ENCODE measurements around the gene MMRN1.

MMRN1 gene

GRCh38 chr4:89894649-89895550 is at the start of gene MMRN1:
Gene MMRN1 (plus strand): TSS chr4:89894854. CDS start chr4:89894972, 118 bp downstream.
- TF ChIP-seq ZNF274 (IDR thresholded peaks at IDR 0.05; ENCODE audit: low read depth, low read length): no peak
- H3K4me3 ChIP-seq (ENCODE audit: low read length): peak within 1 kb of the TSS; percentile 60

GRCh38 chr4:89847571-89848325 is 46.9 kb upstream of the MMRN1 start:
- no peak for TF ChIP-seq ZNF274 (IDR thresholded peaks at IDR 0.05; ENCODE audit: low read depth, low read length)

GRCh38 chr4:89855236-89855635 is 39.4 kb upstream of the MMRN1 start:
- no peak for TF ChIP-seq ZNF274 (IDR thresholded peaks at IDR 0.05; ENCODE audit: low read depth, low read length)
- H3K4me3 ChIP-seq (ENCODE audit: low read length): no peak overlapping the region

More at GRCh38 chr4:89847571-89848325, 46.9 kb upstream of the MMRN1 start:
- no peak overlapping the region for H3K4me3 ChIP-seq (ENCODE audit: low read length)

GRCh38 chr4:89860971-89861370 is 33.7 kb upstream of the MMRN1 start:
- H3K4me3 ChIP-seq (ENCODE audit: low read length): no peak overlapping the region
- TF ChIP-seq ZNF274 (IDR thresholded peaks at IDR 0.05; ENCODE audit: low read depth, low read length): no peak

GRCh38 chr4:89863533-89863932 is 31.1 kb upstream of the MMRN1 start:
- H3K4me3 ChIP-seq (ENCODE audit: low read length): no peak overlapping the region
- TF ChIP-seq ZNF274 (IDR thresholded peaks at IDR 0.05; ENCODE audit: low read depth, low read length): no peak

GRCh38 chr4:89868276-89868675 is 26.4 kb upstream of the MMRN1 start:
- TF ChIP-seq ZNF274 (IDR thresholded peaks at IDR 0.05; ENCODE audit: low read depth, low read length): no peak

GRCh38 chr4:89868999-89869589 is 25.6 kb upstream of the MMRN1 start:
- H3K4me3 ChIP-seq (ENCODE audit: low read length): no peak overlapping the region
- no peak for TF ChIP-seq ZNF274 (IDR thresholded peaks at IDR 0.05; ENCODE audit: low read depth, low read length)

More at GRCh38 chr4:89868276-89868675, 26.4 kb upstream of the MMRN1 start:
- no peak overlapping the region for H3K4me3 ChIP-seq (ENCODE audit: low read length)

GRCh38 chr4:89871211-89871610 is 23.4 kb upstream of the MMRN1 start:
- no peak overlapping the region for H3K4me3 ChIP-seq (ENCODE audit: low read length)
- no peak for TF ChIP-seq ZNF274 (IDR thresholded peaks at IDR 0.05; ENCODE audit: low read depth, low read length)

- H3K4me3 ChIP-seq (ENCODE audit: low read length): no peak overlapping the region
- TF ChIP-seq ZNF274 (IDR thresholded peaks at IDR 0.05; ENCODE audit: low read depth, low read length): no peak
Observed at GRCh38 chr4:89876548-89876947, 18.1 kb upstream of the MMRN1 start.

GRCh38 chr4:89878611-89879010 is 16.0 kb upstream of the MMRN1 start:
- H3K4me3 ChIP-seq (ENCODE audit: low read length): no peak overlapping the region
- no peak for TF ChIP-seq ZNF274 (IDR thresholded peaks at IDR 0.05; ENCODE audit: low read depth, low read length)

GRCh38 chr4:89879215-89879614 is 15.4 kb upstream of the MMRN1 start:
- TF ChIP-seq ZNF274 (IDR thresholded peaks at IDR 0.05; ENCODE audit: low read depth, low read length): no peak
- no peak overlapping the region for H3K4me3 ChIP-seq (ENCODE audit: low read length)

- TF ChIP-seq ZNF274 (IDR thresholded peaks at IDR 0.05; ENCODE audit: low read depth, low read length): no peak
- H3K4me3 ChIP-seq (ENCODE audit: low read length): no peak overlapping the region
Observed at GRCh38 chr4:89889289-89889688, 5.4 kb upstream of the MMRN1 start.

GRCh38 chr4:89897867-89898266 is 3.2 kb downstream of the MMRN1 start:
- TF ChIP-seq ZNF274 (IDR thresholded peaks at IDR 0.05; ENCODE audit: low read depth, low read length): no peak
- no peak overlapping the region; the same call in 1 of the 2 replicates for H3K4me3 ChIP-seq (ENCODE audit: low read length)

GRCh38 chr4:89898304-89898716 is 3.7 kb downstream of the MMRN1 start:
- peak overlapping the region; percentile 30 for H3K4me3 ChIP-seq (ENCODE audit: low read length)
- TF ChIP-seq ZNF274 (IDR thresholded peaks at IDR 0.05; ENCODE audit: low read depth, low read length): no peak
